Measurements from ENCODE around the gene STK38. TPM values are rescaled to one million over a fixed set of nuclear protein-coding genes. Genes with fewer than 3 reads are reported as not detected.

Gene STK38
- total and polyA plus RNA-seq, 2 donors (not counting 1 experiment from before 2014, with no cell fraction given): 26.9 to 42.6 TPM

DNA sequence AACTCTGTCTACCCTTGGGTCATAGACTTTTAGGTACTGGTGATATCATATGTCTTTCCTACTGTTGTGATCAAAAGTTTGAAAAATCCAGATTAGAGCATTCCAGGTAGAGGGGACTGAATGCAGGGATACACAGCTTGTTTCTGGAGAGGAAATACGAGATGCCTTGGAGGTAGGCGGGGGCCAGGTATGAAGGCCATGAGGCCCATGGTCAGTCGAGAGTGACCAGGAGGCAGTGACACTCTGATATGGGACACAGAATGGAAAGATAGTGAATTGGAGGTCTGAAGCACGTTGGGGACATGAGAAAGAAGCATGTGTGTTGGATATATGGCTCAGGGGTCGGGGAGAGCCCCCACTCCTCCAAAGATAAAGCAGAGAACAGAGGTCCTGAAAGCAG is 30.8 kb upstream of the STK38 start:
- Histone ChIP-seq H3K4me1 (ENCODE audit: control insufficient read depth, extremely low read depth, insufficient read depth, low read length) (peaks cover 4% of the 10 kb centered on the region), H3K27ac (ENCODE audit: insufficient read depth, low read length) (no peak overlapping the region), H2AFZ (ENCODE audit: low read length) (no peak overlapping the region), H3K9ac (ENCODE audit: insufficient read depth, low read length) (no peak overlapping the region), H3K9me3 (ENCODE audit: control insufficient read depth, insufficient read depth, low read depth, low read length) (no peaks in the 10 kb centered on the region), H4K20me1 (ENCODE audit: control insufficient read depth, extremely low read depth, insufficient read depth, low read length) (no peaks in the 10 kb centered on the region), H3K27me3 (ENCODE audit: control insufficient read depth, insufficient read depth, low read length) (no peaks in the 10 kb centered on the region), H3K36me3 (ENCODE audit: control insufficient read depth, insufficient read depth, low read length) (no peaks in the 10 kb centered on the region), H3K4me3 (replicated peaks in 1 of 4; ENCODE audit: control extremely low read depth in 1 of 4, insufficient read depth in 1 of 4, low read depth in 3 of 4, low read length in 4 of 4) (no peak overlapping the region), H3K79me2 (ENCODE audit: control insufficient read depth, insufficient read depth, low read length) (no peaks in the 10 kb centered on the region), H3K4me2 (ENCODE audit: extremely low read depth, insufficient read depth, low read length) (no peak overlapping the region)
- no peak for DNase-seq (ENCODE audit: low read depth in 2 of 2)
- no peak for TF ChIP-seq EZH2 (IDR thresholded peaks at IDR 0.05; ENCODE audit: low read length, missing control alignments)
- TF ChIP-seq, protein P1, sequence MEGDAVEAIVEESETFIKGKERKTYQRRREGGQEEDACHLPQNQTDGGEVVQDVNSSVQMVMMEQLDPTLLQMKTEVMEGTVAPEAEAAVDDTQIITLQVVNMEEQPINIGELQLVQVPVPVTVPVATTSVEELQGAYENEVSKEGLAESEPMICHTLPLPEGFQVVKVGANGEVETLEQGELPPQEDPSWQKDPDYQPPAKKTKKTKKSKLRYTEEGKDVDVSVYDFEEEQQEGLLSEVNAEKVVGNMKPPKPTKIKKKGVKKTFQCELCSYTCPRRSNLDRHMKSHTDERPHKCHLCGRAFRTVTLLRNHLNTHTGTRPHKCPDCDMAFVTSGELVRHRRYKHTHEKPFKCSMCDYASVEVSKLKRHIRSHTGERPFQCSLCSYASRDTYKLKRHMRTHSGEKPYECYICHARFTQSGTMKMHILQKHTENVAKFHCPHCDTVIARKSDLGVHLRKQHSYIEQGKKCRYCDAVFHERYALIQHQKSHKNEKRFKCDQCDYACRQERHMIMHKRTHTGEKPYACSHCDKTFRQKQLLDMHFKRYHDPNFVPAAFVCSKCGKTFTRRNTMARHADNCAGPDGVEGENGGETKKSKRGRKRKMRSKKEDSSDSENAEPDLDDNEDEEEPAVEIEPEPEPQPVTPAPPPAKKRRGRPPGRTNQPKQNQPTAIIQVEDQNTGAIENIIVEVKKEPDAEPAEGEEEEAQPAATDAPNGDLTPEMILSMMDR (conservative IDR thresholded peaks at IDR 0.05 in 1 of 2, IDR thresholded peaks at IDR 0.05 in 1 of 2; ENCODE audit: low read depth in 1 of 2, low read length in 2 of 2): no peak

DNA sequence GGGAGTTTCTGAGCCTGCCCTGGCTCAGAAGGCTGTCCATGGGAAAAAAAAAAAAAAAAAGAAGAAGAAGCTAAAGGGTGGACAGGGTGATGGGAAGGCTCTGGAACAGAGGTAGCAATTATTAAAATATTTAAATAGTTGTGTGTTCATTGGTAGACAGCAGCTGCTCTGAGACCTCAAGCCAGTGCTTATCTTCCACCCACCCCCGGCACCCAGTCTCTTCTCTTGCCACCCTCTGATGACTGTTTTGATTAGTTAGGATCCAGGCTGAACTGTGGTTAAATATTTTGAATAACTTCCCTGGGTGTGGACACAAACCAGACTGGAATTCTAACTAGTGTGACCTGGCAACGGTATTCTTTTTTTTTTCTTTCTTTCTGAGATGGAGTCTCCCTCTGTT is 30.0 kb upstream of the STK38 start:
- H3K36me3 ChIP-seq (ENCODE audit: control insufficient read depth, insufficient read depth, low read length): no peaks in the 10 kb centered on the region
- H3K79me2 ChIP-seq (ENCODE audit: control insufficient read depth, insufficient read depth, low read length): no peaks in the 10 kb centered on the region
- no peak overlapping the region for H3K4me3 ChIP-seq (replicated peaks in 1 of 4; ENCODE audit: control extremely low read depth in 1 of 4, insufficient read depth in 1 of 4, low read depth in 3 of 4, low read length in 4 of 4)
- no peak overlapping the region for H3K9ac ChIP-seq (ENCODE audit: insufficient read depth, low read length)
- H3K4me1 ChIP-seq (ENCODE audit: control insufficient read depth, extremely low read depth, insufficient read depth, low read length): peaks cover 4% of the 10 kb centered on the region
- no peak overlapping the region for H3K27ac ChIP-seq (ENCODE audit: insufficient read depth, low read length)
- TF ChIP-seq EZH2 (IDR thresholded peaks at IDR 0.05; ENCODE audit: low read length, missing control alignments): no peak
- TF ChIP-seq, protein P1 (conservative IDR thresholded peaks at IDR 0.05 in 1 of 2, IDR thresholded peaks at IDR 0.05 in 1 of 2; ENCODE audit: low read depth in 1 of 2, low read length in 2 of 2): no peak
- no peaks in the 10 kb centered on the region for H4K20me1 ChIP-seq (ENCODE audit: control insufficient read depth, extremely low read depth, insufficient read depth, low read length)
- no peaks in the 10 kb centered on the region for H3K27me3 ChIP-seq (ENCODE audit: control insufficient read depth, insufficient read depth, low read length)
- H3K4me2 ChIP-seq (ENCODE audit: extremely low read depth, insufficient read depth, low read length): peak overlapping the region; percentile 23
- no peak overlapping the region for H2AFZ ChIP-seq (ENCODE audit: low read length)
- no peaks in the 10 kb centered on the region for H3K9me3 ChIP-seq (ENCODE audit: control insufficient read depth, insufficient read depth, low read depth, low read length)
- peak; percentile 65 to 97 for DNase-seq (ENCODE audit: low read depth in 2 of 2)

DNA sequence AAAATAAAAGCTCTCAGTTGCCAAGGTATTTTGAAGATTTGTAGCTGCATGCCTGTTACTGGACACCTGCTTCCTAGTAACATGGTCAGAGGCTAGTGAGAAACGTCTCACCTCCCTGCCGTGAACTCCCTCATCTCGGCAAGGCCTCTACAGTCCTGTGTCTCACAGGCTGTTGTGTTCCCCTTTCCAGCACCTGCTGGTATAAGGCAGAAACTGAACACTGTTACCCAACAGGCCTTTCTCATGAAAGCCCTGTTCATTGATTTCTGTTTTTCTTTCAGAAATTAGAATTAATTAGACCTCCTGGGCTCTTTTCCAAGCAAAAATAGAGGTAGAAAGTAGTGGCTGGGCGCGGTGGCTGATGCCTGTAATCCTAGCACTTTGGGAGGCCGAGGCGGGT is 29.3 kb upstream of the STK38 start:
- Histone ChIP-seq H3K79me2 (ENCODE audit: control insufficient read depth, insufficient read depth, low read length) (no peaks in the 10 kb centered on the region), H3K27me3 (ENCODE audit: control insufficient read depth, insufficient read depth, low read length) (no peaks in the 10 kb centered on the region), H3K27ac (ENCODE audit: insufficient read depth, low read length) (no peak overlapping the region), H3K9ac (ENCODE audit: insufficient read depth, low read length) (no peak overlapping the region), H3K4me1 (ENCODE audit: control insufficient read depth, extremely low read depth, insufficient read depth, low read length) (peaks cover 4% of the 10 kb centered on the region), H3K4me2 (ENCODE audit: extremely low read depth, insufficient read depth, low read length) (no peak overlapping the region), H3K36me3 (ENCODE audit: control insufficient read depth, insufficient read depth, low read length) (no peaks in the 10 kb centered on the region), H2AFZ (ENCODE audit: low read length) (no peak overlapping the region), H3K4me3 (replicated peaks in 1 of 4; ENCODE audit: control extremely low read depth in 1 of 4, insufficient read depth in 1 of 4, low read depth in 3 of 4, low read length in 4 of 4) (no peak overlapping the region), H3K9me3 (ENCODE audit: control insufficient read depth, insufficient read depth, low read depth, low read length) (no peaks in the 10 kb centered on the region), H4K20me1 (ENCODE audit: control insufficient read depth, extremely low read depth, insufficient read depth, low read length) (no peaks in the 10 kb centered on the region)
- DNase-seq (ENCODE audit: low read depth in 2 of 2): no peak
- TF ChIP-seq, protein P1 (conservative IDR thresholded peaks at IDR 0.05 in 1 of 2, IDR thresholded peaks at IDR 0.05 in 1 of 2; ENCODE audit: low read depth in 1 of 2, low read length in 2 of 2): no peak
- TF ChIP-seq EZH2 (IDR thresholded peaks at IDR 0.05; ENCODE audit: low read length, missing control alignments): no peak
